ENCODE measurements around the gene C5. TPM values are rescaled to one million over a fixed set of nuclear protein-coding genes. Genes with fewer than 3 reads are reported as not detected.
"Not testable (repeated sequence)": the region's sequence is repeated elsewhere in the genome, so short reads cannot be mapped to it uniquely, and the experiment has no call there.

The C5 gene
- total RNA-seq, 1 donor from 2014 or later, result 2.2 TPM

- DNase-seq, result no peak
These were observed 71.1 kb downstream of the C5 start for GRCh38 chr9:120978987-120979386.

- no peak for DNase-seq
These were observed 72.8 kb downstream of the C5 start for GRCh38 chr9:120977321-120977720.

- DNase-seq, result no peak
These were observed 75.2 kb downstream of the C5 start for GRCh38 chr9:120974921-120975320.

GRCh38 chr9:120974181-120974580 is 75.9 kb downstream of the C5 start:
- DNase-seq, result no peak

GRCh38 chr9:120971938-120972337 is 78.1 kb downstream of the C5 start:
- DNase-seq, result no peak

- DNase-seq, result not testable (repeated sequence)
These were observed 78.6 kb downstream of the C5 start for GRCh38 chr9:120971471-120971870.

- no peak for DNase-seq
These were observed 79.8 kb downstream of the C5 start for GRCh38 chr9:120970244-120970643.

GRCh38 chr9:120966013-120966369 is 84.1 kb downstream of the C5 start:
- no peak for DNase-seq

- DNase-seq, result no peak
These were observed 84.6 kb downstream of the C5 start for GRCh38 chr9:120965344-120966012.

GRCh38 chr9:120961936-120962335 is 88.1 kb downstream of the C5 start:
- DNase-seq, result no peak

- no peak for DNase-seq
These were observed 90.1 kb downstream of the C5 start for GRCh38 chr9:120960001-120960400.

GRCh38 chr9:120956862-120957261 is 93.2 kb downstream of the C5 start:
- no peak for DNase-seq

GRCh38 chr9:120951960-120952618 is 98.0 kb downstream of the C5 start:
- peak; percentile 40 for DNase-seq

- DNase-seq, result peak; percentile 86
These were observed 99.4 kb downstream of the C5 start for GRCh38 chr9:120950421-120951388.

GRCh38 chr9:120949290-120949689 is 100.8 kb downstream of the C5 start:
- DNase-seq, result no peak

GRCh38 chr9:120948824-120949223 is 101.3 kb downstream of the C5 start:
- DNase-seq, result no peak

GRCh38 chr9:120947222-120947621 is 102.9 kb downstream of the C5 start:
- DNase-seq, result no peak

- peak; percentile 43 for DNase-seq
These were observed 103.8 kb downstream of the C5 start for GRCh38 chr9:120946259-120946658.

- no peak for DNase-seq
These were observed 105.1 kb downstream of the C5 start for GRCh38 chr9:120944948-120945347.

GRCh38 chr9:120944434-120944843 is 105.6 kb downstream of the C5 start:
- DNase-seq, result no peak

- peak; percentile 46 for DNase-seq
These were observed 107.7 kb downstream of the C5 start for GRCh38 chr9:120942186-120943001.

GRCh38 chr9:120941046-120941770 is 108.9 kb downstream of the C5 start:
- no peak for DNase-seq
